WTC11 (cell line): ENCODE data around the gene KRTAP2-1. TPM values are rescaled to one million over a fixed set of nuclear protein-coding genes. Genes with fewer than 3 reads are reported as not detected.

ENCODE experiments used
- ATAC-seq: fragments of 200-7000 bp; cut with Tn5 transposase; 2 replicates; pipeline ENCODE4 v1.10.0; 2021; ENCODE audit warnings: mild to moderate bottlenecking, moderate library complexity
- CTCF ChIA-PET: fragments of 300-600 bp; sonication (Branson Sonifier 250); formaldehyde crosslinking; loops from one replicate; lab custom pipeline; 2021; ENCODE audit warnings: antibody characterized with exemption; lab: Charles Lee
- POLR2A ChIA-PET: fragments of 350-600 bp; sonication (Branson Sonifier 250); formaldehyde crosslinking; loops from one replicate; lab custom pipeline; 2021; ENCODE audit warnings: antibody characterized with exemption; lab: Charles Lee
- DNase-seq: peaks from one replicate; pipeline ENCODE4 v3.0.0; 2021; ENCODE audit warnings: low spot score
- H3K27ac Mint-ChIP-seq: 2 replicates; pipeline ENCODE4 v1.8.0; 2021; ENCODE audit warnings: mixed read lengths
- H3K27me3 Mint-ChIP-seq: 2 replicates; pipeline ENCODE4 v1.8.0; 2021; ENCODE audit warnings: low read depth, mild to moderate bottlenecking, moderate library complexity, mixed read lengths
- H3K36me3 Mint-ChIP-seq: 2 replicates; pipeline ENCODE4 v1.8.0; 2021; ENCODE audit warnings: mixed read lengths
- H3K4me1 Mint-ChIP-seq: 2 replicates; pipeline ENCODE4 v1.8.0; 2022; ENCODE audit warnings: mixed read lengths
- H3K4me3 Mint-ChIP-seq: 2 replicates; pipeline ENCODE4 v1.8.0; 2021; ENCODE audit warnings: mild to moderate bottlenecking, moderate library complexity, mixed read lengths
- H3K9me3 Mint-ChIP-seq: 2 replicates; pipeline ENCODE4 v1.8.0; 2021; ENCODE audit warnings: mixed read lengths
- AR ChIP-seq: fragments of 250-450 bp; sonication (Bioruptor Pico); IDR thresholded peaks from 2 replicates; pipeline ENCODE4 v1.9.0; 2021; ENCODE audit warnings: mild to moderate bottlenecking
- ESRRA ChIP-seq: sonication (generic); formaldehyde crosslinking; IDR thresholded peaks from 2 replicates; pipeline ENCODE4 v1.8.1; 2022; ENCODE audit warnings: mild to moderate bottlenecking, missing genetic modification reagents, borderline replicate concordance
- ETV6 ChIP-seq: sonication (generic); formaldehyde crosslinking; IDR thresholded peaks from 2 replicates; pipeline ENCODE4 v1.8.1; 2022; ENCODE audit warnings: mild to moderate bottlenecking, missing genetic modification reagents
- FOXK1 ChIP-seq: sonication (generic); formaldehyde crosslinking; IDR thresholded peaks from 2 replicates; pipeline ENCODE4 v1.8.0; 2022; ENCODE audit warnings: mild to moderate bottlenecking, moderate library complexity, missing genetic modification reagents
- HMGXB4 ChIP-seq: sonication (generic); formaldehyde crosslinking; IDR thresholded peaks from 2 replicates; pipeline ENCODE4 v1.8.1; 2023; ENCODE audit warnings: mild to moderate bottlenecking, moderate library complexity, missing genetic modification reagents
- JAZF1 ChIP-seq: fragments of 250-450 bp; sonication (Bioruptor Pico); IDR thresholded peaks from 2 replicates; pipeline ENCODE4 v1.9.0; 2021; ENCODE audit warnings: moderate library complexity, mild to moderate bottlenecking, inconsistent platforms
- JUN ChIP-seq: sonication (generic); formaldehyde crosslinking; IDR thresholded peaks from 2 replicates; pipeline ENCODE4 v1.8.0; 2023; ENCODE audit warnings: mild to moderate bottlenecking, missing genetic modification reagents
- MYBL2 ChIP-seq: sonication (generic); formaldehyde crosslinking; IDR thresholded peaks from 2 replicates; pipeline ENCODE4 v1.8.1; 2023; ENCODE audit warnings: mild to moderate bottlenecking, moderate library complexity, missing genetic modification reagents
- NFE2L1 ChIP-seq: sonication (generic); formaldehyde crosslinking; IDR thresholded peaks from 2 replicates; pipeline ENCODE4 v1.8.1; 2023; ENCODE audit warnings: missing genetic modification reagents
- NR1H2 ChIP-seq: sonication (generic); formaldehyde crosslinking; IDR thresholded peaks from 2 replicates; pipeline ENCODE4 v1.9.0; 2021; ENCODE audit warnings: mild to moderate bottlenecking, moderate library complexity, missing genetic modification reagents
- PRRX2 ChIP-seq: fragments of 250-450 bp; sonication (Bioruptor Pico); IDR thresholded peaks from 2 replicates; pipeline ENCODE4 v1.8.0; 2021; ENCODE audit warnings: mild to moderate bottlenecking
- SMAD3 ChIP-seq: sonication (generic); formaldehyde crosslinking; IDR thresholded peaks from 2 replicates; pipeline ENCODE4 v1.8.0; 2022; ENCODE audit warnings: missing genetic modification reagents, mild to moderate bottlenecking, borderline replicate concordance
- STAT6 ChIP-seq: sonication (generic); formaldehyde crosslinking; conservative IDR thresholded peaks from 2 replicates; pipeline ENCODE4 v1.8.1; 2023; ENCODE audit warnings: mild to moderate bottlenecking, low read depth, missing genetic modification reagents, moderate library complexity
- TEAD1 ChIP-seq: sonication (generic); formaldehyde crosslinking; IDR thresholded peaks from 2 replicates; pipeline ENCODE4 v1.8.0; 2022; ENCODE audit warnings: mild to moderate bottlenecking, missing genetic modification reagents
- TEAD4 ChIP-seq: sonication (generic); formaldehyde crosslinking; IDR thresholded peaks from 2 replicates; pipeline ENCODE4 v1.8.0; 2022; ENCODE audit warnings: mild to moderate bottlenecking, missing genetic modification reagents
- ZNF138 ChIP-seq: sonication (generic); formaldehyde crosslinking; conservative IDR thresholded peaks from 2 replicates; pipeline ENCODE4 v1.8.1; 2022; ENCODE audit warnings: mild to moderate bottlenecking, moderate library complexity, missing genetic modification reagents
- ZNF281 ChIP-seq: sonication (generic); formaldehyde crosslinking; IDR thresholded peaks from 2 replicates; pipeline ENCODE4 v1.8.0; 2023; ENCODE audit warnings: mild to moderate bottlenecking, missing genetic modification reagents
- ZNF532 ChIP-seq: fragments of 250-450 bp; sonication (Bioruptor Pico); IDR thresholded peaks from 2 replicates; pipeline ENCODE4 v1.9.0; 2021; ENCODE audit warnings: mild to moderate bottlenecking, borderline replicate concordance
- total RNA-seq: library from RNA; stranded (reverse); gene quantifications from 3 replicates; pipeline ENCODE4 v1.2.3, GENCODE V29; 2021
- TF ChIP-seq, protein P1 (sequence below): sonication (generic); formaldehyde crosslinking; IDR thresholded peaks from 2 replicates; pipeline ENCODE4 v1.8.0; 2022; ENCODE audit warnings: missing genetic modification reagents

The KRTAP2-1 gene
- total RNA-seq, 1 experiment from 2014 or later: not detected

GRCh38 chr17:41003926-41004325, 43.2 kb downstream of the KRTAP2-1 start (continued):
- no peak for TF ChIP-seq HMGXB4 (CRISPR knock-in tag)
- no peak for TF ChIP-seq JUN (CRISPR knock-in tag)
- TF ChIP-seq ZNF138: no peak
- TF ChIP-seq STAT6 (CRISPR knock-in tag): no peak
- TF ChIP-seq TEAD1 (CRISPR knock-in tag): no peak
- no peak for TF ChIP-seq ESRRA
- no peak for TF ChIP-seq TEAD4 (CRISPR knock-in tag)
- no peak for TF ChIP-seq JAZF1 (CRISPR knock-in tag)
- no peak for TF ChIP-seq NR1H2
- TF ChIP-seq SMAD3 (CRISPR knock-in tag): no peak

DNA sequence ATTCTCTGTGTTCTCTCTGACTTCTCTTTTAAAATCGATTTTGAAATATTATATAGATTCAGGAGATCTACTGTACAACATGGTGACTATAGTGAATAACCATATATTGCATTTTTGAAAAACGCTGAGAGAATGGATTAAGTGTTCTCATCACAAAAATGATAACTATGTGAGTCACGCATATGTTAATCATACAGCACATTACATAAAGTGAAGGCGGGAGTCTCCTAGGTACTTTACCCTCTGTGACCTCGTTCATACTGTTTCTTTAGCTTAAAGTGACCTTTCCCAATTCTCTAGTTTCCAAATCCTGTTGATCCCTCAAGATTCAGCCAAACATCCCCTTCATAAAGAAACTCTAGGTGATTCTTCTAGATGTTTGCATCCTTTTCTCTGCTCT, 44.3 kb downstream of the KRTAP2-1 start:
- no peak overlapping the region for H3K27ac Mint-ChIP-seq
- no peak for ATAC-seq
- TF ChIP-seq AR (no peak), ZNF532 (no peak), NFE2L1 (CRISPR knock-in tag) (no peak), ETV6 (CRISPR knock-in tag) (no peak), MYBL2 (CRISPR knock-in tag) (no peak), ZNF281 (CRISPR knock-in tag) (no peak), PRRX2 (no peak), FOXK1 (CRISPR knock-in tag) (no peak)
- TF ChIP-seq, protein P1, sequence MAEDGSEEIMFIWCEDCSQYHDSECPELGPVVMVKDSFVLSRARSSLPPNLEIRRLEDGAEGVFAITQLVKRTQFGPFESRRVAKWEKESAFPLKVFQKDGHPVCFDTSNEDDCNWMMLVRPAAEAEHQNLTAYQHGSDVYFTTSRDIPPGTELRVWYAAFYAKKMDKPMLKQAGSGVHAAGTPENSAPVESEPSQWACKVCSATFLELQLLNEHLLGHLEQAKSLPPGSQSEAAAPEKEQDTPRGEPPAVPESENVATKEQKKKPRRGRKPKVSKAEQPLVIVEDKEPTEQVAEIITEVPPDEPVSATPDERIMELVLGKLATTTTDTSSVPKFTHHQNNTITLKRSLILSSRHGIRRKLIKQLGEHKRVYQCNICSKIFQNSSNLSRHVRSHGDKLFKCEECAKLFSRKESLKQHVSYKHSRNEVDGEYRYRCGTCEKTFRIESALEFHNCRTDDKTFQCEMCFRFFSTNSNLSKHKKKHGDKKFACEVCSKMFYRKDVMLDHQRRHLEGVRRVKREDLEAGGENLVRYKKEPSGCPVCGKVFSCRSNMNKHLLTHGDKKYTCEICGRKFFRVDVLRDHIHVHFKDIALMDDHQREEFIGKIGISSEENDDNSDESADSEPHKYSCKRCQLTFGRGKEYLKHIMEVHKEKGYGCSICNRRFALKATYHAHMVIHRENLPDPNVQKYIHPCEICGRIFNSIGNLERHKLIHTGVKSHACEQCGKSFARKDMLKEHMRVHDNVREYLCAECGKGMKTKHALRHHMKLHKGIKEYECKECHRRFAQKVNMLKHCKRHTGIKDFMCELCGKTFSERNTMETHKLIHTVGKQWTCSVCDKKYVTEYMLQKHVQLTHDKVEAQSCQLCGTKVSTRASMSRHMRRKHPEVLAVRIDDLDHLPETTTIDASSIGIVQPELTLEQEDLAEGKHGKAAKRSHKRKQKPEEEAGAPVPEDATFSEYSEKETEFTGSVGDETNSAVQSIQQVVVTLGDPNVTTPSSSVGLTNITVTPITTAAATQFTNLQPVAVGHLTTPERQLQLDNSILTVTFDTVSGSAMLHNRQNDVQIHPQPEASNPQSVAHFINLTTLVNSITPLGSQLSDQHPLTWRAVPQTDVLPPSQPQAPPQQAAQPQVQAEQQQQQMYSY (CRISPR knock-in tag): no peak

More for the DNA sequence above, 44.3 kb downstream of the KRTAP2-1 start:
- ChIA-PET CTCF (no interaction called here), POLR2A (no interaction called here)
- Mint-ChIP-seq H3K27me3 (no peaks in the 10 kb centered on the region), H3K9me3 (0 out of 2 replicates have a peak, but pooled peaks cover 7% of the 10 kb centered on the region), H3K36me3 (no peaks in the 10 kb centered on the region), H3K4me3 (no peak overlapping the region), H3K4me1 (no peaks in the 10 kb centered on the region)
- DNase-seq: no peak
